Activated CD4-positive, CD25-positive, alpha-beta regulatory T cell (primary cell): ENCODE data around the gene ASCC2.

Experiments
- DNase-seq, 4 experiments: peaks; one replicate each; lab custom pipeline; 2025; lab: John Stamatoyannopoulos, UW

The ASCC2 gene

DNA sequence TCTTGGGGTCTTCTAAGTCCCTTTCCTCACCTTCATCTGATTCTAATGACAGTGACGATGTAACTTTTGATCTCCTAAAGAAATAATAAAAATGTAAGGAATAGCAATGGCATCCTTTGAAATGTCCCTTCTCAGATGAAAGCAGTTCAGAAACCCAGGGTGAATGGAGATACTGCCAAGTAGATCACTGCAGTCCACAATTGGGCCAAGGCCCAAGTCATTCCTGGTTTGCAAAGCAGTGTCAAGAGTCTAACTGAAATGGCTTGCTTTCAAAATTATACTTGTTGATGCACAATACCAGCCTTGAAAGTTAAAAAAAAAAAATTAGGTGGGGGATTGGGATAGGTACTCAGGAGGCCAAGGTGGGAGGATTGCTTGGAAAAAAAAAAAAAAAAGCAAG lies 20.4 kb downstream of the ASCC2 start:
- DNase-seq = no peak

DNA sequence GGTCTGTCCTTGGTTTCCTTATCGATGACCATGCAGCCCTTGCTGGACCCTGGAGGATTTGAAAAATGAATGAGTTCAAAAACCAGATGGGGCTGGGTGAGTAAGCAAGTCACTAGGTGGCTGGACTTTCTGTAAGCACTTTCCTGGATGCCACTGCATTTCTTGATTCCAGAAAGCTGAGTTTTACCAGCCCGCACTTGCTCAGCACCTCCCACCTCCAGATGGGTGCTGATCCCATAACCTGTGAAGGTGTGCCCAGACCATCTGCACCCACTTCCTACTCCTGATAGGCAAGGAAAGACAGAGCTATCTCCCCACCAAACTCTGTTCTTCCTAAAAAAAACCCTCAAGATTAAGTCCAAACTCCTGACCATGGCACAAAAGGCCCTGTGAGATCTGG lies 21.1 kb downstream of the ASCC2 start:
- no peak for DNase-seq

DNA sequence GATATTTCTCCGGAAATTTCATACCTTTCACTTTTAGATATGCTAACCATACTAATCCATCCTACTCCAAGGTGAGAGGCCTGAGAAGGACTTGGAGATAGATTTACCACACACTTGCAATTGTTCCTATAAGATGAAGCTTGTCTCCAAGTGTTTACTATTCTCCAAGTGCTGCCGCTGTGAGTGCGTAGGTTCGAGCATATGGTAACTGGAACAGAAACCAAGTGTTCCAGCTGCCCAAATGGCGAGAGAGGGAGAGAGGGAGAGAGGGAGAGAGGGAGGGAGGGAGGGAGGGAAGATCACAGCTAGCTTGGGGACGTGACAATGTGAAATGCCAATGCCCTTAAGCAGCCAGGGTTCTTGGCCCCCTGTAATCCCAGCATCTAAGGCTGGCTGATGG lies 21.5 kb downstream of the ASCC2 start:
- no peak for DNase-seq

DNA sequence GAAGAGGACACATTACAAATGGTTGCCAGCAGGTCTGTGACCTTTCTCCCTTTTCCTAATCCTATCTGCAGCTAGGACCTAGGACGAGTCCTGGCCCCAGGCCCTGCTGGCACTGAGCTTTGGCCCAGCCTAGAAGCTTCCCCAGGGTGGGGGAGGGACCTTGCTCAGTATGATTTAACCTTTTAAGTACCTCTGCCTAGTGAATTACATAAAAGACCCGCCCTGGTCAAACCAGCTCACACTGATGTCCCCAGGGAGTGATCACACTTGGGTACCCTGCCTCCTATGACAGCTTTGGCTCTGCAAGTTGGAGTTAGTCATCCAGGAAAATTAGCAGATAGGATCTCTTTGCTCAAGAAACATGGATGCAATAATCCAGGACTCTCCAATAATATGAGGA lies 21.9 kb downstream of the ASCC2 start:
- DNase-seq = no peak

DNA sequence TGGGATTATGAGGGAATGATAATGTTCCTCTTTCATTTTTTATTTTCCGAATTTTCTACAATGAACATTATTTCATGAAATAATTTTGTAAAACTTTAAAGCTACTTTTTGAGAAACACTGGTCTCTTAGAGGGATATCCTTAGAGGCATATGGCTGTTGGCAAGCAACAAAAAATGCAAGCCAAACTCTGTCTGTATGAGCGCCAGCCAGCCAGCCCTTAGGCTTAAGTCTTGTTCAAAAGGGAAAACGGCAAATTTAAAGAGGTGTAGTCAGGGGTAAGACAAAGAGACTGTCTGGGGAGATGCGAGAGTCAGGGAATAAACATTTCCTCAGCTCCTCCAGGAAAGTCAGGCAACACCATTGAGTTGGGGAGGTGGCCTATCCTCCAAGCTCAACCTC lies 22.5 kb downstream of the ASCC2 start:
- no peak for DNase-seq

DNA sequence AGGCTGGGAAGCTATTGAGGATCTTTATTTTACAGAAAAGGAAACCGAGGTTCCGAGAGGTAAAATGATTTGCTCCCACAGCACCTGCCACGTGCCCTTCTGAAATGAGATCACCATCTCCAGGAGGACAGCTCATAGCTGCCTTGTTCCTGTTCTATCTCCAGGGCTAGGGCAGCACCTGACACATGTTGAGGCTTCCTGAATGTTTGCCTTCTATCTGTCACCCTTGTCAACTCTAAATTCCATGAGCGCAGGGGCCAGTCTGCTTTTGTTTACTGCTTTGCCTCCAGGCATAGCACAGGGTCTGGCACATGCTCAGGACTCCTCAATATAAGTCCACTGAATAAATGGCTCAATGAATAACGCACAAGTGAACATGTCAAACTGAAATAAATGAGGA lies 24.1 kb downstream of the ASCC2 start:
- DNase-seq = no peak

GRCh38 chr22:29813563-29813962 lies 24.5 kb downstream of the ASCC2 start:
- DNase-seq = no peak

DNA sequence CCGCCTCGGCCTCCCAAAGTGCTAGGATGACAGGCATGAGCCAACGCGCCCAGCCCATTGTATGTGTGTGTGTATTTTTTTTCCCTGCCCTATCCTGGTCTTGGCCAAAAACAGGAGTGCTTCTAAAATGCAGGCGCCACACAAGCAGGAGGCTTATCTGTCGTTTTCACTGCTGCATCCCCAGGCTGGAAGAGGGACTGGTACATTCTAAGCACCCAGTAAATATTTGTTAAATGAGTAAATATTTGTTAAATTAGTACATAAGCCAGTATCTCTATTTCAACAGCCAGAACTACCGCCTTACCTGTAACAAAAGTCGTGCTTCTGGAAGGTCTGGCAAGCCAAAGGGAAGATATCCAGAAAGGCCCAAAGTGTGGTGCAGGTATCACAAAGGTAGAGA lies 24.9 kb downstream of the ASCC2 start:
- no peak for DNase-seq

DNA sequence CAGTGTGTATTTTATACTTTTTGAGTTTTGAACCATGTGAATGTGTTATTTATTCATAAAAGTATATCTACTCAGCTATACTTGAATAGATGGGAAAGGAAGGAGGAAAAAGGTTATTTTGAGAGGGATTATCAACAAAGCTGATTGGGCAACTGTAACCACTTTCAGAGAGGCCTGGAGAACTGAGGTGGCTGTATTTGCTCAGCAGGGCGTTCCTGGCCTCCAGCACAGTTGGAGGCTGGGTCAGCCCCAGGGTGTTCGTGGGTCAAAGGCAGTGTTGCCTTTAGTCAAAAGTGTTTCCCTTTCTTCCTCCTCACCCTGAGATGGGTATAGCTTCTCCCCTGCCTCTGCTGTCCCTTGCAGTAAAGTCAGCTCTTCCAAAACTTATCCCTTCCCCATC lies 26.7 kb downstream of the ASCC2 start:
- DNase-seq = no peak

DNA sequence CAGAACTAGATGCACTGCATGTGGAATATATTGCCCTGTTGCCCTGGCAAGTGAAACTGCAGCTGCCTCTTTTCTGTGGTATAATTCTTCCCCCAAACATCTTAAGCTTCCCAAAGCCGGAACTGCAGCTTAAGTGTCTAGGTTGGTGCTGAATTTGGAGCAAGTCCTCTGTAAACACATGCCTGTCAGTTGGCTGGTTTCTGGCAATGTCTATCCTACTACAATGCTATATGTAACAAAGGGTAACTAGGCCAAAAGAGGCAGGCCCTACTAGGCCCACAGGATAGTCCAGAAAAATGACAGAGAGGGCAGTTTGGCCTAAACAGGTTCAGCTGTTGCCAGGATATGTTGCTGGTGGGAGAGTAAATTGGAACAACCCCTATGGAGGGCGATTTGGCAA lies 27.9 kb downstream of the ASCC2 start:
- no peak for DNase-seq

DNA sequence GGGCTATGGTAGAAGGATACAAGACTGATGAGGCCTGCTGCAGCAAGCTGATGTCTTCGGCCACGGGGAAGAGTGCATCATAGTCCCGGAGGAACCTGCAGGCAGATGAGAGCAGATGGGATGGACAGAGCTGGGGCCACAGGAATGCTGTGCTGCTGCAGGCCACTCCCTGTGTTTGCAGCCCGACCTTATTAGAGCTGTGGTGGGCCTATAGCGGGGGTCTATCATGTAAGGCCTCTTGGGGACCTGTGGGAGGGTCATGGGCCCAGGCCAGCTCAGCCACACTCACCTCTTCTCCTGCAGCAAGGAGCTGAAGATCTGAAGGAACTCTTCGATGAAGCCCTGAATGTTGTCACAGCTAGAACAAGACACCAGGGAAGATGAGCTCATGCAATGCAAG lies 31.9 kb downstream of the ASCC2 start:
- DNase-seq = no peak

GRCh38 chr22:29804985-29805384 lies 33.1 kb downstream of the ASCC2 start:
- no peak for DNase-seq

- DNase-seq = no peak
Observed at GRCh38 chr22:29803190-29803589, 34.9 kb downstream of the ASCC2 start.

- DNase-seq = no peak
Observed at GRCh38 chr22:29801796-29802195, 36.3 kb downstream of the ASCC2 start.

DNA sequence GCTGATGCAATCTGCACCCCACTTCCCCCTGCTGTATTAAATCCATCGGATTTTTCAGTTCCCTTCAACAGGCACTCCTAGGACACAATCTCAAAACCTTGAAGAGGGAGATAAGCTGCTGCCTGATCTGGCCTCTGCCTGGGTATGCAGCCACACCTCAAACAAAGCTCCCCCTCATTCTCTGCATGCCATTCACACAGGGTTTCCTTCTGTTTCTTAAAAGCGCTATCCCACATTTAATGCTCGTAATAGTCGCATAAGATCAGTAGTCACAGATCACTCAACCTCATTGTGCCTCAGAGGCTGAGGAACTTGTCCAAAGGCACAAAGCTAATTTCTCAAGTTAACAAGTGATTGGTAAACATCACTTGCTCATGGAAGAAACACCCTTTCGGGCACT lies 36.9 kb downstream of the ASCC2 start:
- DNase-seq = no peak

GRCh38 chr22:29799217-29799680 lies 38.8 kb downstream of the ASCC2 start:
- no peak for DNase-seq

- DNase-seq = no peak
Observed at GRCh38 chr22:29798801-29799200, 39.3 kb downstream of the ASCC2 start.

DNA sequence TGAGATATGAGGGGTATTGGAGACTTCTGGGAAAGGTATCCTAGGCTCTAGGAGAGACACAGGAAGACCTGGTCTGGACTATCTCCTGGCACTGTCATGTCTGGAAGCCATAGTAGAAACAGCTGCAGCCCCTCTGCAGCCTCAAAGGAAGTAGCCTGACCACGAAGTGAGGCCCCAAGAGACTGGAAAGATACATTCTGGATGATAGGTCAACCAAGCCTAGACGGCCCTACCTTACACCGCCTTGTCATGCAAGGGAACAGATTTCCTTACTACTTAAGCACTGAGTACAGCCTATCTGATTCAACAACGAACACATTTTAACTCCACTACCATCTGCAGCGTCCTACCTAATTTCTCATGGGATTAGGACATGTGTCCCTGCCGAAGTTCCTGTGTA lies 39.8 kb downstream of the ASCC2 start:
- DNase-seq = no peak

DNA sequence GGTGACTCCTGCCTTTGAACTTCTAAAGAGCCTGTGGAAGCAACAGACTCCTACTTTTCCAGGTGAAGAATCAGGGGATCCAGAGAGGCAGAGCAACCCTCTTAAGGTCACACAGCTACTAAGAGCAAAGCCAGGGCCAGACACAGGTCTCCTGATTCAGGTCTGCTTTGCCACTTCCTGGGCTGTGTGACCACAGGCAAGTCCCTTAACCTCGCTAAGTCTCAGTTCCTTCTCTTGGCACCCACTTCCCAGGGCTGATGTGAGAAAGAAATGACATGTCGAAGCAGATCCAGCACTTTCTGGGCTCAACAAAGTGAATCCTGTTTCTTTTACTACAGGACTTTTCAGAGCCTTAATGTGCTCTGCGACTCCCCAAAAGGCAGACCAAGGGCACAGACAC lies 40.7 kb downstream of the ASCC2 start:
- no peak for DNase-seq

- no peak for DNase-seq
Observed at GRCh38 chr22:29795663-29796062, 42.4 kb downstream of the ASCC2 start.

DNA sequence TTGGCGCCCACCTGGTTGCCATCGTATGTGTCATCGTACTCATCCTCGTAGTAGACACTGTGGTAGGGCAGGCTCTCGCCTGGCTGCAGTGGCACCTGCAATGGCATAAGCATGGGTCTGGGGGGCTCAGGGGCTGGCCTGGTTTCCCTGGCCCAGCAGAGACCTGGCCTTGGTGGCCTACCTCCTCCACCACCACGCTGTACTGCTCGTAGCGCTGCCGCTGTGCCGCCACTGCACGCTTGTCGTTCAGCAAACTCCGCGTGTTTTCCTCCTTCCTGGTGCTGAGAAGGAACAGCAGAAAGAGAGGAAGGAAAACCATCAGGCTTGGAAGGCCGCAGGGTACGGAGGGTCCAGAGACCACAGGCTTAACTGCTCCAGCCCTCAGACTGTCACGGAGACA lies 44.7 kb downstream of the ASCC2 start:
- DNase-seq = no peak

GRCh38 chr22:29790061-29790460 lies 48.0 kb downstream of the ASCC2 start:
- DNase-seq = no peak

DNA sequence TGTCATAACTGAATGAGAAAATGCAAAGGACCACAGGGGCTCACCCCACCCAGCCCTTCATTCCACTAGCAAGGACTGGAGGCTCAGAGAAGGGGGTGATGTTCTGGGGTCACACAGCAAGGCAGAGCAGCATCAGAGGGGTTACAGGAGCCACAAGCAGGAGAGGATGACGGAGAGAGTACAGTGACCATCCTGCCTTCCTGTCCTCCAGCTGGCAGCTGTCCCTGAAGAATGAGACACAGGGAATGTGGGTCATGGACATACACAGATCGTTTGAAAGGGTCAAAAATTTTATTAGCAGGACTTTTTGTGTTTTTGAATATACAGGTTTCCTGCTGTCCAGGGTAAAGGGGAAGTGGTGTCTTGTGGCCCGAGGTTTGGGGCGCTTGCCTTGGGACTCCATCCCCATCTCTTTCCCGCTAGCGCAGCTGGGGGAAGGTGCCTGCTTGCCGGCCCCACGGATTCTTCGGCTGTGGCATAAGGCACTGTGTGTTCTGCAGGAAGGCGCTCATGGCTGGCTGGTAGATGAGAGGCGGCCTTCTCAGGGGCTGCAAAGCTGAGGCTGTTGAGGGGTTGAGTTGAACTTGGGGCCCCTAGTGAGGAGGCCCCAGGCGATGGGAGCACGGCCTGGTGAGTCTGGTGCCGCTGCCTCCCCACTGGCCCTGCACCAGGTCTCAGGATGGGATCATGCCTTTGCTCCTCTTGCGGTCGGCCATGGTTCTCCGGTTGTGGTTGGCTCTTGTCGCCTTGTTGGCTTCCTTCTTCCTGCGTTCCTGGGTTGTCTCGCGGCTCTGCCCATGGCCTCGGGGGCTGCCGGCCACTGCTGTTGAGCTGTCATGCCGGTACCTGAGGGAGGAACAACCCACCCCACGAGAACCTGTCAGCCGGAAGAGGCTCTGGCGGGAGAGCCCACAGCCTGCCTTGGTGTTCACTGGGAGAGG lies 49.5 kb downstream of the ASCC2 start:
- DNase-seq = no peak

DNA sequence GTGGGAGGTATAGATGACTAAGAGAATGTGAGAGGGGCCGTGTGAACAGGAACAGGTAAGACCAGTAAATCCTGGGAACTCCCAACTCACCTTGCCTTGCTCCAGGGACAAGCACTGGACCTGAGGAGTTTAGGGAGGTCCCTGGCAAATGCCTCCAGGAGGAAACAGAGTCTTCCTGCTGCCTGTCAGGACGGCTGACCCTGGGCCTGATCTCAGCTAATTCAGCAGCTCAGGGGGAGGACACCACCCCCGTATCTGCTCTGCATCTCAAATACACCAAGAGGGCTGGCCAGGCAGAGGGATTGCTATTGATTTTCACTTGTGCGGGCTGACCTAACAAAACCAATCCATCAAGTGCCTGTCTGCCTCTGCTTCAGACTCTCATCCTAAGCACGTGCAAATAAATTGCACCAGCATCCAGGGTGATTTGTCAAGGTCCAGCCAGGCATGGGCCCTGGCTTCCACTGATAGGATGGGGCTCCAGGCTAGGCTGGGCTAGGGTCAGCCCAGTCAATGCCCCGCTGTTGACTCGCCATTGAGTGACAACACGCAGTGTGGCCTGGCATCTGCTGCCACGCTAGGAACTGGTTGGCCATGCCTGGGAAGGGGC lies 50.6 kb downstream of the ASCC2 start:
- DNase-seq = no peak
